HepG2 (cell line): Measurements from ENCODE around the gene SAYSD1. TPM values are rescaled to one million over a fixed set of nuclear protein-coding genes. Genes with fewer than 3 reads are reported as not detected.
A peak's percentile ranks its signal among the peaks of the same experiment; 100 is the strongest.

Experiments used
- ATAC-seq: fragments of 200-7000 bp; cut with Tn5 transposase; 3 replicates; pipeline ENCODE4 v1.9.1; 2020; ENCODE audit warnings: mild to moderate bottlenecking, moderate library complexity
- BruUV-seq: library from RNA; stranded (reverse); fragments of 400-500 nt; replicated peaks from 2 replicates; lab custom pipeline; 2021; lab: Mats Ljungman, UMichigan
- CTCF ChIA-PET: fragments of 300-600 bp; formaldehyde crosslinking; extraction: SDS; loops from one replicate; lab custom pipeline; 2021; ENCODE audit warnings: low total read pairs, inconsistent platforms, low intra/inter-chr PET ratio; lab: Yijun Ruan, JAX
- POLR2A ChIA-PET: fragments of 350-600 bp; sonication (Branson Sonifier 250); formaldehyde crosslinking; loops from one replicate; lab custom pipeline; 2020; ENCODE audit warnings: antibody characterized with exemption, inconsistent platforms; lab: Yijun Ruan, JAX
- DNase-seq: peaks from one replicate; pipeline ENCODE4 v3.0.0-alpha.2; 2015; ENCODE audit warnings: low spot score
- FAIRE-seq: peaks from 3 replicates; lab custom pipeline; 2011; peaks lifted over from hg19 to GRCh38; lab: Jason Lieb, UNC
- H2AFZ ChIP-seq: one replicate; pipeline ENCODE4 v1.6.1; 2011; ENCODE audit warnings: low read length, inconsistent platforms
- H3K27ac ChIP-seq: fragments of 300-600 bp; 3 replicates; pipeline ENCODE4 v1.8.0; 2011; ENCODE audit warnings: mixed run types, mild to moderate bottlenecking, mixed read lengths, low read length, inconsistent platforms; ENCODE audit not compliant: insufficient read depth; ENCODE audit errors: extremely low read length
- H3K27me3 ChIP-seq, 2 experiments: fragments of 200-600 bp in 1 of 2; 2 replicates in 1 of 2; 3 replicates in 1 of 2; pipeline versions ENCODE4 v1.6.0 to v1.8.0; 2011; ENCODE audit warnings: low read length in 2 of 2, mild to moderate bottlenecking in 2 of 2, moderate library complexity in 2 of 2, inconsistent platforms in 1 of 2; ENCODE audit not compliant: insufficient read depth in 2 of 2, control insufficient read depth in 1 of 2
- H3K36me3 ChIP-seq, 2 experiments: fragments of 200-600 bp in 1 of 2; replicated peaks in 1 of 2; 2 replicates in 1 of 2; 3 replicates in 1 of 2; pipeline versions ENCODE4 v1.5.1 to v1.8.0; 2011; ENCODE audit warnings: low read length in 2 of 2, inconsistent platforms in 1 of 2; ENCODE audit not compliant: insufficient read depth in 2 of 2, control insufficient read depth in 1 of 2
- H3K4me1 ChIP-seq: 2 replicates; pipeline ENCODE4 v1.5.1; 2012; ENCODE audit warnings: low read length, inconsistent platforms; ENCODE audit not compliant: insufficient read depth
- H3K4me2 ChIP-seq: 2 replicates; pipeline ENCODE4 v1.6.0; 2011; ENCODE audit warnings: low read depth, low read length, inconsistent platforms
- H3K4me3 ChIP-seq, 3 experiments: fragments of 200-600 bp in 1 of 3; sonication (generic), shearing (Covaris generic) in 1 of 3; replicated peaks in 1 of 3; 2 replicates each; pipeline ENCODE4 v1.5.1; 2011 to 2016; ENCODE audit warnings: low read length in 3 of 3, inconsistent platforms in 2 of 3, low read depth in 2 of 3, mild to moderate bottlenecking in 2 of 3, control low read depth in 1 of 3, mixed read lengths in 1 of 3; ENCODE audit not compliant: insufficient read depth in 1 of 3
- H3K79me2 ChIP-seq: one replicate; pipeline ENCODE4 v1.6.1; 2011; ENCODE audit warnings: low read length, inconsistent platforms; ENCODE audit not compliant: insufficient read depth
- H3K9ac ChIP-seq: 2 replicates; pipeline ENCODE4 v1.6.0; 2011; ENCODE audit warnings: mild to moderate bottlenecking, low read depth, low read length, inconsistent platforms; ENCODE audit not compliant: insufficient read depth
- H3K9me3 ChIP-seq: 2 replicates; pipeline ENCODE4 v1.5.1; 2012; ENCODE audit warnings: mild to moderate bottlenecking, low read length
- H4K20me1 ChIP-seq: 2 replicates; pipeline ENCODE4 v1.6.0; 2011; ENCODE audit warnings: inconsistent platforms, mild to moderate bottlenecking, low read length, moderate library complexity; ENCODE audit not compliant: insufficient read depth
- GLI4 ChIP-seq: sonication (generic); formaldehyde crosslinking; IDR thresholded peaks from 2 replicates; pipeline ENCODE4 v1.5.1; 2020; ENCODE audit warnings: missing genetic modification reagents, mild to moderate bottlenecking, moderate library complexity, borderline replicate concordance
- HNRNPK ChIP-seq: fragments of 200-400 bp; formaldehyde crosslinking; IDR thresholded peaks from 2 replicates; pipeline ENCODE4 v1.6.1; 2018; ENCODE audit warnings: low read length, low read depth, moderate library complexity, mild to moderate bottlenecking; ENCODE audit not compliant: poor library complexity, severe bottlenecking
- MAFK ChIP-seq, 2 experiments: IDR thresholded peaks in 1 of 2; conservative IDR thresholded peaks in 1 of 2; 2 replicates each; pipeline ENCODE4 v1.6.1; 2011; ENCODE audit warnings: improper control_type of control experiment in 2 of 2, low read length in 2 of 2
- ZNF3 ChIP-seq: IDR thresholded peaks from 2 replicates; pipeline ENCODE4 v1.7.0; 2017; ENCODE audit warnings: inconsistent platforms
- WGBS: methylation state at CpG from one replicate; pipeline ENCODE4 v1.1.6; 2017; ENCODE audit warnings: low lambda C conversion rate; 5-methylcytosine and 5-hydroxymethylcytosine counted together
- in situ Hi-C: cut with HindIII; loops from 2 replicates; pipeline ENCODE4 v1.10.0; 2017; ENCODE audit warnings: low pct_unique_long_range_greater_than_20kb; ENCODE audit not compliant: extremely low pct_ligation_motif_present
- intact Hi-C: fragments of 100-400 bp; cut with micrococcal nuclease; formaldehyde crosslinking; loops from one replicate; pipeline ENCODE4 v1.10.0; 2022; ENCODE audit not compliant: unreplicated experiment
- polyA plus RNA-seq, 8 experiments: library from polyadenylated mRNA; depleted of rRNA in 3 of 8; stranded (reverse) in 7 of 8; unstranded in 1 of 8; fragments of >200 nt; fragmentation: Illumina TruSeq in 4 of 8; extraction: Trizol in 4 of 8; gene quantifications; 2 replicates each; pipeline versions ENCODE4 v1.2.1 to v1.2.3, GENCODE V29; 2011 to 2016; ENCODE audit warnings: low read depth in 4 of 8, missing spikeins in 1 of 8, mixed read lengths in 1 of 8; ENCODE audit not compliant: insufficient read depth in 1 of 8
- total RNA-seq, 5 experiments: library from RNA; depleted of rRNA; stranded (reverse); fragments of >200 nt; fragmentation: Illumina TruSeq; extraction: Trizol; gene quantifications; 2 replicates each; pipeline ENCODE4 v1.2.3, GENCODE V29; 2016; ENCODE audit warnings: low read depth in 1 of 5

Gene SAYSD1
- total and polyA plus RNA-seq, 2 of the 13 experiments (the other 11 are each of a cell fraction or from before 2014, with no cell fraction given) = 10.1 to 16.0 TPM

- CTCF ChIA-PET = no interaction called here
- Histone ChIP-seq H3K9ac (no peak overlapping the region), H3K9me3 (no peaks in the 10 kb centered on the region), H3K4me3 (no peak overlapping the region), H3K79me2 (no peaks in the 10 kb centered on the region), H4K20me1 (no peaks in the 10 kb centered on the region), H3K27ac (no peak overlapping the region), H3K4me2 (no peak overlapping the region), H3K36me3 (peaks cover 0 to 3% of the 10 kb centered on the region in 2 experiments; a peak in 2 of 5 replicates), H2AFZ (no peak overlapping the region), H3K4me1 (peaks cover 24% of the 10 kb centered on the region), H3K27me3 (no peaks in the 10 kb centered on the region)
- intact Hi-C loops = no loop called here
- 87% methylated on average over 5 of the region's 5 CpGs for WGBS
- BruUV-seq = no TSS peak
- ATAC-seq = no peak
- POLR2A ChIA-PET = no interaction called here
- FAIRE-seq = no peak
- DNase-seq = no peak
- in situ Hi-C loops = no loop called here
- TF ChIP-seq GLI4 (no peak), MAFK (conservative IDR thresholded peaks at IDR 0.05 in 1 of 2, IDR thresholded peaks at IDR 0.05 in 1 of 2; ENCODE audit: low read length in 2 of 2) (peak in 1 of 2 experiments; percentile 14; a peak in 1 of 4 replicates)
Measured at GRCh38 chr6:39111280-39111679, 3.7 kb downstream of the SAYSD1 start.

- POLR2A ChIA-PET = no interaction called here
- TF ChIP-seq ZNF3 (CRISPR knock-in tag) (no peak), HNRNPK (peak; percentile 37)
- no TSS peak for BruUV-seq
- WGBS = 94% methylated on average over 7 of the region's 7 CpGs
- H3K79me2 ChIP-seq = no peaks in the 10 kb centered on the region
- H3K27ac ChIP-seq = no peak overlapping the region
- no peaks in the 10 kb centered on the region for H3K27me3 ChIP-seq
- H3K9ac ChIP-seq = no peak overlapping the region
- H2AFZ ChIP-seq = no peak overlapping the region
- H3K9me3 ChIP-seq = no peaks in the 10 kb centered on the region
- no peaks in the 10 kb centered on the region for H4K20me1 ChIP-seq
- no peak overlapping the region for H3K4me3 ChIP-seq
- intact Hi-C loops = loop anchor here (10.0 kb wide), 2 partner anchors 83 to 133 kb away; no protein-coding TSS in a partner anchor
- FAIRE-seq = no peak
- ATAC-seq = no peak
- in situ Hi-C loops = loop anchor here (10.0 kb wide), 1 partner anchor 233 kb away; no protein-coding TSS in a partner anchor
- no peak for DNase-seq
- CTCF ChIA-PET = no interaction called here
- no peaks in the 10 kb centered on the region for H3K4me1 ChIP-seq
- H3K36me3 ChIP-seq = peaks cover 0 to 3% of the 10 kb centered on the region in 2 experiments; a peak in 3 of 5 replicates
- no peak overlapping the region for H3K4me2 ChIP-seq
Measured at GRCh38 chr6:39108041-39108839, 6.7 kb downstream of the SAYSD1 start.
